ENCODE data around the gene PHF2. TPM values are rescaled to one million over a fixed set of nuclear protein-coding genes. Genes with fewer than 3 reads are reported as not detected.

PHF2 gene
- polyA plus RNA-seq, 1 of the 3 experiments (the other 2 are of a cell fraction): 11.2 TPM

- Histone ChIP-seq H3K4me1 (ENCODE audit: control insufficient read depth in 1 of 2, insufficient read depth in 2 of 2, low read depth in 1 of 2, low read length in 1 of 2) (no peaks in the 10 kb centered on the region), H3K4me3 (ENCODE audit: low read depth in 2 of 2, low read length in 1 of 2) (no peak overlapping the region), H3K4me2 (no peak overlapping the region), H3F3A (replicated peaks; ENCODE audit: insufficient read depth) (no peaks in the 10 kb centered on the region), H3K79me2 (ENCODE audit: insufficient read depth) (no peaks in the 10 kb centered on the region), H3K9ac (no peak overlapping the region), H3K9me3 (no peaks in the 10 kb centered on the region), H3K27me3 (ENCODE audit: insufficient read depth) (no peaks in the 10 kb centered on the region), H4K20me1 (ENCODE audit: insufficient read depth) (no peaks in the 10 kb centered on the region), H2AFZ (ENCODE audit: low read depth) (no peak overlapping the region), H3K9me2 (no peaks in the 10 kb centered on the region), H3K36me3 (replicated peaks in 1 of 2; ENCODE audit: control insufficient read depth in 1 of 2, insufficient read depth in 2 of 2, low read length in 1 of 2) (no peaks in the 10 kb centered on the region), H3K27ac (ENCODE audit: low read depth in 2 of 2, low read length in 1 of 2) (no peak overlapping the region)
- no peak for DNase-seq
- CTCF ChIA-PET: interaction anchor here (2.1 kb wide), 1 partner anchor 16 kb away, joined by 12 read pairs; no protein-coding TSS in a partner anchor
- WGBS (ENCODE audit: low lambda C conversion rate): 67% methylated on average over 27 of the region's 28 CpGs
- no peak for TF ChIP-seq FOXM1 (IDR thresholded peaks at IDR 0.05; ENCODE audit: low read depth)
- no peak for TF ChIP-seq USF2 (IDR thresholded peaks at IDR 0.05; ENCODE audit: borderline replicate concordance, low read depth, low read length)
- TF ChIP-seq FOXJ3 (CRISPR knock-in tag; IDR thresholded peaks at IDR 0.05): no peak
- no peak for TF ChIP-seq EZH2phosphoT487 (IDR thresholded peaks at IDR 0.05; ENCODE audit: borderline replicate concordance, low read depth)
- TF ChIP-seq ZBTB33 (IDR thresholded peaks at IDR 0.05; ENCODE audit: borderline replicate concordance, low read depth): no peak
- no peak for TF ChIP-seq SIN3A (IDR thresholded peaks at IDR 0.05; ENCODE audit: borderline replicate concordance, low read depth, low read length)
- no peak for TF ChIP-seq GATA2 (CRISPR knock-in tag; IDR thresholded peaks at IDR 0.05)
- POLR2A ChIA-PET: no interaction called here
Measured at GRCh38 chr9:93697352-93698139, 121.2 kb downstream of the PHF2 start.

GRCh38 chr9:93698140-93698908, 121.9 kb downstream of the PHF2 start:
- 22% methylated on average over 13 of the region's 16 CpGs for WGBS (ENCODE audit: low lambda C conversion rate)
- DNase-seq: no peak
- Histone ChIP-seq H3K4me1 (ENCODE audit: control insufficient read depth in 1 of 2, insufficient read depth in 2 of 2, low read depth in 1 of 2, low read length in 1 of 2) (no peaks in the 10 kb centered on the region), H3K36me3 (replicated peaks in 1 of 2; ENCODE audit: control insufficient read depth in 1 of 2, insufficient read depth in 2 of 2, low read length in 1 of 2) (no peaks in the 10 kb centered on the region), H3K27ac (ENCODE audit: low read depth in 2 of 2, low read length in 1 of 2) (no peak overlapping the region), H3K4me2 (no peak overlapping the region), H2AFZ (ENCODE audit: low read depth) (no peak overlapping the region), H3K9me3 (no peaks in the 10 kb centered on the region), H3K4me3 (ENCODE audit: low read depth in 2 of 2, low read length in 1 of 2) (no peak overlapping the region), H3K9ac (no peak overlapping the region), H3K9me2 (no peaks in the 10 kb centered on the region), H3F3A (replicated peaks; ENCODE audit: insufficient read depth) (no peaks in the 10 kb centered on the region), H4K20me1 (ENCODE audit: insufficient read depth) (no peaks in the 10 kb centered on the region), H3K27me3 (ENCODE audit: insufficient read depth) (no peaks in the 10 kb centered on the region), H3K79me2 (ENCODE audit: insufficient read depth) (no peaks in the 10 kb centered on the region)
- no peak for TF ChIP-seq TAF1 (IDR thresholded peaks at IDR 0.05; ENCODE audit: borderline replicate concordance, low read depth, low read length)
- TF ChIP-seq USF1 (IDR thresholded peaks at IDR 0.05; ENCODE audit: borderline replicate concordance, low read depth): no peak
- TF ChIP-seq FOSL2 (IDR thresholded peaks at IDR 0.05; ENCODE audit: borderline replicate concordance, low read depth): no peak
- no peak for TF ChIP-seq CTCF (IDR thresholded peaks at IDR 0.05)
- no peak for TF ChIP-seq TEAD4 (IDR thresholded peaks at IDR 0.05; ENCODE audit: borderline replicate concordance, insufficient read depth)
- TF ChIP-seq FOXJ3 (CRISPR knock-in tag; IDR thresholded peaks at IDR 0.05): no peak
- TF ChIP-seq NRF1 (IDR thresholded peaks at IDR 0.05; ENCODE audit: low read depth, low read length): no peak
- no peak for TF ChIP-seq POLR2AphosphoS5 (IDR thresholded peaks at IDR 0.05; ENCODE audit: low read depth, low read length)
- TF ChIP-seq MEF2A (IDR thresholded peaks at IDR 0.05; ENCODE audit: borderline replicate concordance, low read depth): no peak
- ChIA-PET CTCF (interaction anchor here (2.1 kb wide), 1 partner anchor 17 kb away, joined by 12 read pairs; no protein-coding TSS in a partner anchor), POLR2A (no interaction called here)

All from SK-N-SH (cell line).